CD8-positive, alpha-beta memory T cell (primary cell): ENCODE results near the gene SPEF1. TPM values are rescaled to one million over a fixed set of nuclear protein-coding genes. Genes with fewer than 3 reads are reported as not detected.

Experiments used
- CTCF ChIA-PET: fragments of 350-600 bp; sonication (Branson Sonifier 250); formaldehyde crosslinking; loops from one replicate; lab custom pipeline; 2021; ENCODE audit warnings: antibody characterized with exemption; lab: Charles Lee
- POLR2A ChIA-PET: fragments of 350-600 bp; sonication (Branson Sonifier 250); formaldehyde crosslinking; loops from one replicate; lab custom pipeline; 2021; ENCODE audit warnings: antibody characterized with exemption; lab: Charles Lee
- DNase-seq, 5 donors: peaks; one replicate each; pipeline versions ENCODE4 v3.0.0 to v3.0.0-alpha.2; 2020 to 2022; ENCODE audit warnings: mixed read lengths in 1 of 5
- H3K27ac ChIP-seq: one replicate; pipeline ENCODE4 v1.7.0; 2013; ENCODE audit warnings: low read depth, mild to moderate bottlenecking, low read length, moderate library complexity
- H3K27me3 ChIP-seq: 2 replicates; pipeline ENCODE4 v1.7.0; 2013; ENCODE audit warnings: low read length, mild to moderate bottlenecking; ENCODE audit not compliant: insufficient read depth, poor library complexity, severe bottlenecking
- H3K36me3 ChIP-seq: 2 replicates; pipeline ENCODE4 v1.7.0; 2013; ENCODE audit warnings: mild to moderate bottlenecking, low read length, moderate library complexity; ENCODE audit not compliant: insufficient read depth
- H3K4me1 ChIP-seq: 2 replicates; pipeline ENCODE4 v1.7.0; 2013; ENCODE audit warnings: mild to moderate bottlenecking, low read length, moderate library complexity; ENCODE audit not compliant: insufficient read depth
- H3K4me3 ChIP-seq: 2 replicates; pipeline ENCODE4 v1.7.0; 2013; ENCODE audit warnings: mild to moderate bottlenecking, low read length
- H3K9me3 ChIP-seq: 2 replicates; pipeline ENCODE4 v1.7.0; 2013; ENCODE audit warnings: mild to moderate bottlenecking, low read length
- H3K27ac Mint-ChIP-seq, 8 donors: one replicate each; pipeline ENCODE4 v1.8.0; 2020 to 2021; ENCODE audit warnings: mixed read lengths in 8 of 8, mild to moderate bottlenecking in 6 of 8, inconsistent platforms in 3 of 8, moderate library complexity in 3 of 8
- H3K27me3 Mint-ChIP-seq, 2 donors: one replicate each; pipeline ENCODE4 v1.8.0; 2020 to 2021; ENCODE audit warnings: mixed read lengths in 2 of 2, mild to moderate bottlenecking in 1 of 2, moderate library complexity in 1 of 2
- H3K36me3 Mint-ChIP-seq, 3 donors: one replicate each; pipeline ENCODE4 v1.8.0; 2020 to 2021; ENCODE audit warnings: mixed read lengths in 3 of 3, inconsistent platforms in 1 of 3, mild to moderate bottlenecking in 1 of 3
- H3K4me1 Mint-ChIP-seq, 3 donors: one replicate each; pipeline ENCODE4 v1.8.0; 2020 to 2021; ENCODE audit warnings: mixed read lengths in 3 of 3, inconsistent platforms in 1 of 3, mild to moderate bottlenecking in 1 of 3
- H3K4me3 Mint-ChIP-seq, 7 donors: one replicate each; pipeline ENCODE4 v1.8.0; 2020 to 2021; ENCODE audit warnings: mixed read lengths in 7 of 7, mild to moderate bottlenecking in 6 of 7, moderate library complexity in 4 of 7, inconsistent platforms in 2 of 7
- H3K9me3 Mint-ChIP-seq, 5 donors: one replicate each; pipeline ENCODE4 v1.8.0; 2020 to 2022; ENCODE audit warnings: mixed read lengths in 5 of 5, mild to moderate bottlenecking in 3 of 5, moderate library complexity in 2 of 5, inconsistent platforms in 1 of 5
- polyA plus RNA-seq: library from polyadenylated mRNA; unstranded; fragments of 300-500 nt; fragmentation: Illumina TruSeq; gene quantifications from one replicate; pipeline ENCODE4 v1.2.3, GENCODE V29; 2021
- total RNA-seq, 2 experiments: library from RNA; stranded (reverse); gene quantifications; one replicate each; pipeline ENCODE4 v1.2.3, GENCODE V29; 2021

The SPEF1 gene
- total and polyA plus RNA-seq, 3 experiments from 2014 or later: 0.13 to 0.24 TPM; not detected in 1

- peak overlapping the region in 1 of 7 donors; percentile 19 for H3K4me3 Mint-ChIP-seq
- CTCF ChIA-PET: no interaction called here
- no peaks in the 10 kb centered on the region for H3K4me1 ChIP-seq
- no peaks in the 10 kb centered on the region for H3K36me3 Mint-ChIP-seq
- H3K27ac Mint-ChIP-seq: no peak overlapping the region
- H3K27me3 Mint-ChIP-seq: peaks cover 42 to 50% of the 10 kb centered on the region in 2 donors
- no peak overlapping the region for H3K27ac ChIP-seq
- no peaks in the 10 kb centered on the region for H3K9me3 Mint-ChIP-seq
- peaks cover 0 to 10% (median 0%) of the 10 kb centered on the region in 3 donors for H3K4me1 Mint-ChIP-seq
- H3K9me3 ChIP-seq: no peaks in the 10 kb centered on the region
- peak in 1 of 5 donors; percentile 41 for DNase-seq
- no peak overlapping the region for H3K4me3 ChIP-seq
- no peaks in the 10 kb centered on the region for H3K36me3 ChIP-seq
- peaks cover 5% of the 10 kb centered on the region for H3K27me3 ChIP-seq
- POLR2A ChIA-PET: no interaction called here
Observed at GRCh38 chr20:3731944-3732326, 49.3 kb downstream of the SPEF1 start.

- Histone ChIP-seq H3K36me3 (no peaks in the 10 kb centered on the region), H3K4me1 (no peaks in the 10 kb centered on the region), H3K27ac (no peak overlapping the region), H3K9me3 (no peaks in the 10 kb centered on the region), H3K27me3 (peaks cover 5% of the 10 kb centered on the region), H3K4me3 (no peak overlapping the region)
- ChIA-PET POLR2A (no interaction called here), CTCF (no interaction called here)
- Mint-ChIP-seq H3K9me3 (no peaks in the 10 kb centered on the region), H3K27me3 (peaks cover 43 to 53% of the 10 kb centered on the region in 2 donors), H3K4me3 (peak overlapping the region in 2 of 7 donors; percentile 15 to 19), H3K36me3 (no peaks in the 10 kb centered on the region), H3K4me1 (peaks cover 0 to 10% (median 0%) of the 10 kb centered on the region in 3 donors), H3K27ac (peak overlapping the region in 1 of 8 donors; percentile 22)
- peak in 1 of 5 donors; percentile 4 for DNase-seq
Observed at GRCh38 chr20:3730803-3731672, 50.2 kb downstream of the SPEF1 start.

GRCh38 chr20:3729811-3730540, 51.3 kb downstream of the SPEF1 start:
- no peak overlapping the region for H3K4me3 Mint-ChIP-seq
- CTCF ChIA-PET: no interaction called here
- H3K9me3 Mint-ChIP-seq: no peaks in the 10 kb centered on the region

GRCh38 chr20:3729378-3729777, 51.9 kb downstream of the SPEF1 start:
- H3K36me3 Mint-ChIP-seq: no peaks in the 10 kb centered on the region
- no peak overlapping the region for H3K4me3 ChIP-seq
- no peaks in the 10 kb centered on the region for H3K9me3 ChIP-seq
- H3K36me3 ChIP-seq: no peaks in the 10 kb centered on the region
- no peak overlapping the region for H3K27ac Mint-ChIP-seq
- POLR2A ChIA-PET: no interaction called here
- peak in 1 of 5 donors; percentile 36 for DNase-seq
- H3K9me3 Mint-ChIP-seq: peaks cover 0 to under 1% (median 0%) of the 10 kb centered on the region in 5 donors
- no peak overlapping the region for H3K27ac ChIP-seq
- peaks cover 5% of the 10 kb centered on the region for H3K27me3 ChIP-seq
- no peaks in the 10 kb centered on the region for H3K4me1 ChIP-seq
- H3K4me1 Mint-ChIP-seq: peaks cover 0 to 10% (median 0%) of the 10 kb centered on the region in 3 donors
- H3K27me3 Mint-ChIP-seq: peaks cover 42 to 58% of the 10 kb centered on the region in 2 donors
- CTCF ChIA-PET: no interaction called here
- H3K4me3 Mint-ChIP-seq: no peak overlapping the region

More at GRCh38 chr20:3729811-3730540, 51.3 kb downstream of the SPEF1 start:
- H3K27me3 Mint-ChIP-seq: peaks cover 45 to 56% of the 10 kb centered on the region in 2 donors
- Histone ChIP-seq H3K9me3 (no peaks in the 10 kb centered on the region), H3K27ac (no peak overlapping the region), H3K4me1 (no peaks in the 10 kb centered on the region), H3K36me3 (no peaks in the 10 kb centered on the region), H3K27me3 (peaks cover 5% of the 10 kb centered on the region), H3K4me3 (no peak overlapping the region)
- peak overlapping the region in 1 of 8 donors; percentile 22 for H3K27ac Mint-ChIP-seq
- DNase-seq: peak in 1 of 5 donors; percentile 27
- H3K36me3 Mint-ChIP-seq: no peaks in the 10 kb centered on the region
- POLR2A ChIA-PET: no interaction called here
- H3K4me1 Mint-ChIP-seq: peaks cover 0 to 10% (median 0%) of the 10 kb centered on the region in 3 donors

GRCh38 chr20:3728876-3729275, 52.4 kb downstream of the SPEF1 start:
- no peak overlapping the region for H3K27ac Mint-ChIP-seq
- peaks cover 0 to 10% (median 0%) of the 10 kb centered on the region in 3 donors for H3K4me1 Mint-ChIP-seq
- no peak overlapping the region for H3K4me3 ChIP-seq
- no peaks in the 10 kb centered on the region for H3K4me1 ChIP-seq
- H3K27me3 ChIP-seq: peaks cover 5% of the 10 kb centered on the region
- H3K36me3 Mint-ChIP-seq: no peaks in the 10 kb centered on the region
- no peaks in the 10 kb centered on the region for H3K36me3 ChIP-seq
- H3K9me3 ChIP-seq: no peaks in the 10 kb centered on the region
- H3K27ac ChIP-seq: no peak overlapping the region
- DNase-seq: peak in 1 of 5 donors; percentile 32
- no peak overlapping the region for H3K4me3 Mint-ChIP-seq
- peaks cover 0 to 3% (median 0%) of the 10 kb centered on the region in 5 donors for H3K9me3 Mint-ChIP-seq
- CTCF ChIA-PET: interaction anchor here (2.7 kb wide), 1 partner anchor 18 kb away, joined by 9 read pairs; no protein-coding TSS in a partner anchor
- POLR2A ChIA-PET: no interaction called here
- peaks cover 39 to 61% of the 10 kb centered on the region in 2 donors for H3K27me3 Mint-ChIP-seq

GRCh38 chr20:3728354-3728753, 52.9 kb downstream of the SPEF1 start:
- Mint-ChIP-seq H3K4me3 (no peak overlapping the region), H3K9me3 (peaks cover 0 to 3% (median 0%) of the 10 kb centered on the region in 5 donors), H3K27ac (peak overlapping the region in 1 of 8 donors; percentile 26), H3K36me3 (no peaks in the 10 kb centered on the region), H3K27me3 (peaks cover 37 to 60% of the 10 kb centered on the region in 2 donors), H3K4me1 (peaks cover 0 to 10% (median 0%) of the 10 kb centered on the region in 3 donors)
- Histone ChIP-seq H3K27ac (no peak overlapping the region), H3K27me3 (peaks cover 5% of the 10 kb centered on the region), H3K36me3 (no peaks in the 10 kb centered on the region), H3K9me3 (no peaks in the 10 kb centered on the region), H3K4me3 (no peak overlapping the region), H3K4me1 (no peaks in the 10 kb centered on the region)
- DNase-seq: peak in 1 of 5 donors; percentile 26
- CTCF ChIA-PET: interaction anchor here (2.7 kb wide), 1 partner anchor 18 kb away, joined by 9 read pairs; no protein-coding TSS in a partner anchor
- POLR2A ChIA-PET: no interaction called here
